Astrocyte (in vitro differentiated cells and primary cell): ENCODE measurements around the gene ATRIP.

ENCODE experiments used
- EZH2 ChIP-seq: IDR thresholded peaks from 2 replicates; pipeline ENCODE4 v1.6.1; 2012; ENCODE audit warnings: mild to moderate bottlenecking, low read length, inconsistent platforms; ENCODE audit not compliant: insufficient read depth
- TF ChIP-seq, protein P1 (sequence below): IDR thresholded peaks from 2 replicates; pipeline ENCODE4 v1.5.1; 2011; ENCODE audit warnings: low read depth, mild to moderate bottlenecking, inconsistent platforms, low read length, moderate library complexity; ENCODE audit not compliant: insufficient read depth

DNA sequence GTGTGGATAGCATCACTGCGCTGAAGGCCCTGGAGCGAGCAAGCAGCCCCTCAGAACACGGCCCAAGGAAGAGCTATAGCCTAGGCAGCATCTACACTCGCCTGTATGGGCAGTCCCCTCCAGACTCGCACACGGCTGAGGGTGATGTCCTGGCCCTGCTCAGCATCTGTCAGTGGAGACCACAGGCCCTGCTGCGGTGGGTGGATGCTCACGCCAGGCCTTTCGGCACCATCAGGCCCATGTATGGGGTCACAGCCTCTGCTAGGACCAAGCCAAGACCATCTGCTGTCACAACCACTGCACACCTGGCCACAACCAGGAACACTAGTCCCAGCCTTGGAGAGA is 20.5 kb downstream of the ATRIP start:
- TF ChIP-seq, protein P1, sequence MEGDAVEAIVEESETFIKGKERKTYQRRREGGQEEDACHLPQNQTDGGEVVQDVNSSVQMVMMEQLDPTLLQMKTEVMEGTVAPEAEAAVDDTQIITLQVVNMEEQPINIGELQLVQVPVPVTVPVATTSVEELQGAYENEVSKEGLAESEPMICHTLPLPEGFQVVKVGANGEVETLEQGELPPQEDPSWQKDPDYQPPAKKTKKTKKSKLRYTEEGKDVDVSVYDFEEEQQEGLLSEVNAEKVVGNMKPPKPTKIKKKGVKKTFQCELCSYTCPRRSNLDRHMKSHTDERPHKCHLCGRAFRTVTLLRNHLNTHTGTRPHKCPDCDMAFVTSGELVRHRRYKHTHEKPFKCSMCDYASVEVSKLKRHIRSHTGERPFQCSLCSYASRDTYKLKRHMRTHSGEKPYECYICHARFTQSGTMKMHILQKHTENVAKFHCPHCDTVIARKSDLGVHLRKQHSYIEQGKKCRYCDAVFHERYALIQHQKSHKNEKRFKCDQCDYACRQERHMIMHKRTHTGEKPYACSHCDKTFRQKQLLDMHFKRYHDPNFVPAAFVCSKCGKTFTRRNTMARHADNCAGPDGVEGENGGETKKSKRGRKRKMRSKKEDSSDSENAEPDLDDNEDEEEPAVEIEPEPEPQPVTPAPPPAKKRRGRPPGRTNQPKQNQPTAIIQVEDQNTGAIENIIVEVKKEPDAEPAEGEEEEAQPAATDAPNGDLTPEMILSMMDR: no peak
- no peak for TF ChIP-seq EZH2
